PC-9 (cell line): Measurements from ENCODE around the gene HTR3C. TPM values are rescaled to one million over a fixed set of nuclear protein-coding genes. Genes with fewer than 3 reads are reported as not detected.

Source experiments
- BruUV-seq: library from RNA; stranded (reverse); fragments of 400-500 nt; replicated peaks from 2 replicates; lab custom pipeline; 2021; lab: Mats Ljungman, UMichigan
- CTCF ChIA-PET: fragments of 300-600 bp; sonication (Branson Sonifier 250); formaldehyde crosslinking; loops from one replicate; lab custom pipeline; 2022; ENCODE audit warnings: antibody characterized with exemption; lab: Charles Lee
- POLR2A ChIA-PET: fragments of 300-600 bp; sonication (Branson Sonifier 250); formaldehyde crosslinking; loops from one replicate; lab custom pipeline; 2022; ENCODE audit warnings: antibody characterized with exemption; ENCODE audit not compliant: unreplicated experiment; lab: Charles Lee
- DNase-seq, 2 experiments: peaks; one replicate each; pipeline versions ENCODE4 v3.0.0 to v3.0.0-alpha.2; 2015 to 2022; ENCODE audit warnings: mixed read lengths in 1 of 2
- H2AFZ ChIP-seq: fragments of 200-600 bp; sonication (generic); 2 replicates; pipeline ENCODE4 v1.8.1; 2017; ENCODE audit warnings: antibody characterized with exemption
- H3F3A ChIP-seq: fragments of 200-600 bp; sonication (generic); 2 replicates; pipeline ENCODE4 v1.8.1; 2017; ENCODE audit warnings: antibody characterized with exemption, mild to moderate bottlenecking, low read depth; ENCODE audit not compliant: insufficient read depth
- H3K27ac ChIP-seq: fragments of 200-600 bp; sonication (generic); 2 replicates; pipeline ENCODE4 v1.6.1; 2016; ENCODE audit warnings: mixed run types
- H3K27me3 ChIP-seq: fragments of 200-600 bp; sonication (generic); 2 replicates; pipeline ENCODE4 v1.6.1; 2016; ENCODE audit warnings: low read depth, mixed run types; ENCODE audit not compliant: insufficient read depth
- H3K36me3 ChIP-seq: fragments of 200-600 bp; sonication (generic); 2 replicates; pipeline ENCODE4 v1.6.1; 2016; ENCODE audit warnings: low read depth, mixed run types
- H3K4me1 ChIP-seq: fragments of 200-600 bp; sonication (generic); replicated peaks from 2 replicates; pipeline ENCODE4 v1.6.1; 2016; ENCODE audit warnings: mixed run types; ENCODE audit not compliant: insufficient read depth
- H3K4me2 ChIP-seq: fragments of 200-600 bp; sonication (generic); 2 replicates; pipeline ENCODE4 v1.6.1; 2017; ENCODE audit warnings: mixed run types
- H3K4me3 ChIP-seq: fragments of 200-600 bp; sonication (generic); 2 replicates; pipeline ENCODE4 v1.6.1; 2016; ENCODE audit warnings: mixed run types
- H3K79me2 ChIP-seq: fragments of 200-600 bp; sonication (generic); 2 replicates; pipeline ENCODE4 v1.6.1; 2017; ENCODE audit warnings: low read depth, mixed run types
- H3K9me2 ChIP-seq: fragments of 200-600 bp; sonication (generic); 2 replicates; pipeline ENCODE4 v1.8.1; 2017; ENCODE audit warnings: mild to moderate bottlenecking; ENCODE audit not compliant: insufficient read depth
- H3K9me3 ChIP-seq: fragments of 200-600 bp; sonication (generic); 2 replicates; pipeline ENCODE4 v1.8.1; 2016; ENCODE audit warnings: low read depth; ENCODE audit not compliant: insufficient read depth
- H4K20me1 ChIP-seq: fragments of 200-600 bp; sonication (generic); 2 replicates; pipeline ENCODE4 v1.8.1; 2017; ENCODE audit not compliant: insufficient read depth
- CTCF ChIP-seq: fragments of 200-600 bp; sonication (generic); conservative IDR thresholded peaks from 2 replicates; pipeline ENCODE4 v1.6.1; 2017; ENCODE audit warnings: mixed run types, antibody characterized with exemption, mild to moderate bottlenecking, moderate library complexity
- EZH2 ChIP-seq: fragments of 200-600 bp; sonication (generic); IDR thresholded peaks from 2 replicates; pipeline ENCODE4 v1.8.0; 2017; ENCODE audit warnings: antibody characterized with exemption, low read depth
- intact Hi-C: fragments of 100-400 bp; cut with micrococcal nuclease; formaldehyde crosslinking; loops from one replicate; pipeline ENCODE4 v1.10.0; 2022; ENCODE audit not compliant: unreplicated experiment
- total RNA-seq: library from RNA; stranded (reverse); gene quantifications from 2 replicates; pipeline ENCODE4 v1.2.3, GENCODE V29; 2021

Gene HTR3C
- total RNA-seq, 1 experiment from 2014 or later = not detected

GRCh38 chr3:184081116-184081830, 28.4 kb downstream of the HTR3C start:
- Histone ChIP-seq H3K4me1 (peaks cover 4% of the 10 kb centered on the region; the same call in 1 of the 2 replicates), H3K27ac (no peak overlapping the region), H3F3A (peaks cover 11% of the 10 kb centered on the region; the same call in 1 of the 2 replicates), H3K27me3 (no peaks in the 10 kb centered on the region), H3K36me3 (no peaks in the 10 kb centered on the region), H3K79me2 (no peaks in the 10 kb centered on the region), H3K4me3 (no peak overlapping the region), H3K4me2 (no peak overlapping the region), H2AFZ (no peak overlapping the region), H4K20me1 (no peaks in the 10 kb centered on the region), H3K9me2 (no peaks in the 10 kb centered on the region), H3K9me3 (peaks cover 17% of the 10 kb centered on the region; the same call in 1 of the 2 replicates)
- intact Hi-C loops = no loop called here
- no peak for TF ChIP-seq EZH2
- no peak for TF ChIP-seq CTCF
- ChIA-PET CTCF (no interaction called here), POLR2A (no interaction called here)
- BruUV-seq = no TSS peak
- no peak for DNase-seq

GRCh38 chr3:184082034-184082433, 29.2 kb downstream of the HTR3C start:
- no peaks in the 10 kb centered on the region for H3K79me2 ChIP-seq
- CTCF ChIA-PET = interaction anchor here (0.6 kb wide), 1 partner anchor 138 kb away, joined by 8 read pairs; no protein-coding TSS in a partner anchor
- peaks cover 17% of the 10 kb centered on the region; the same call in 1 of the 2 replicates for H3K9me3 ChIP-seq
- H3K27ac ChIP-seq = no peak overlapping the region
- no peak overlapping the region for H2AFZ ChIP-seq
- peaks cover 11% of the 10 kb centered on the region; the same call in 1 of the 2 replicates for H3F3A ChIP-seq
- H3K4me3 ChIP-seq = no peak overlapping the region
- no peaks in the 10 kb centered on the region for H3K9me2 ChIP-seq
- DNase-seq = no peak
- no peaks in the 10 kb centered on the region for H3K27me3 ChIP-seq
- H3K4me2 ChIP-seq = no peak overlapping the region
- POLR2A ChIA-PET = no interaction called here
- no peaks in the 10 kb centered on the region for H3K36me3 ChIP-seq
- TF ChIP-seq CTCF = no peak
- no peak for TF ChIP-seq EZH2
- no peaks in the 10 kb centered on the region for H4K20me1 ChIP-seq
- intact Hi-C loops = no loop called here
- H3K4me1 ChIP-seq = peaks cover 4% of the 10 kb centered on the region; the same call in 1 of the 2 replicates
- BruUV-seq = no TSS peak

GRCh38 chr3:184082465-184082864, 29.6 kb downstream of the HTR3C start:
- ChIA-PET CTCF (interaction anchor here (0.6 kb wide), 1 partner anchor 138 kb away, joined by 8 read pairs; no protein-coding TSS in a partner anchor), POLR2A (no interaction called here)
- Histone ChIP-seq H3K79me2 (no peaks in the 10 kb centered on the region), H3K4me3 (no peak overlapping the region), H2AFZ (no peak overlapping the region), H3K36me3 (no peaks in the 10 kb centered on the region), H3F3A (peaks cover 11% of the 10 kb centered on the region; the same call in 1 of the 2 replicates), H3K27me3 (no peaks in the 10 kb centered on the region), H3K4me1 (peaks cover 4% of the 10 kb centered on the region; the same call in 1 of the 2 replicates), H3K27ac (no peak overlapping the region), H4K20me1 (no peaks in the 10 kb centered on the region), H3K9me3 (peaks cover 17% of the 10 kb centered on the region; the same call in 1 of the 2 replicates), H3K9me2 (no peaks in the 10 kb centered on the region), H3K4me2 (no peak overlapping the region)
- no peak for DNase-seq
- TF ChIP-seq EZH2 = no peak
- intact Hi-C loops = no loop called here
- BruUV-seq = no TSS peak
